ENCODE measurements around the gene DEPDC1. TPM values are rescaled to one million over a fixed set of nuclear protein-coding genes. Genes with fewer than 3 reads are reported as not detected.

The DEPDC1 gene
- total RNA-seq, 1 experiment from 2014 or later: 74.0 TPM

DNA sequence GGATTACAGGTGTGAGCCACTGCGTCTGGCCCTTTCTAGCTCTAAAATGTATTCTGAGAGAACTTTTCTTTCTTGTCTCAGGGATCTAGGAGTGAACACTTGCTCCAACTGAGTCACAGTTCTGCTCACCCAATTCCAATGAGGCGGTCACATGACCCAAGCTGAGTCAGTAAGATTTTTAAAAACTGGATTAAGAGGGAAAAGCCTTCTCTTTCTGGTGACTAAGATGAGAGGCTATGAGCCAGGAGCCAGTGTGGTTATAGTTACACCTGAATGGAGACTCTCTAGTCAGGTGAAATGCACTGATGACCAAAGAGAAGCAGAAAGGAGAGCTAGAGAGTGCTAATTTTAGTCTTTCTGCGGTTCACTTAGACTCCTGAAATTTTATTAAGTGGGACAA lies 9.5 kb upstream of the DEPDC1 start:
- Histone ChIP-seq H2AFZ (no peak overlapping the region), H3K4me1 (replicated peaks; ENCODE audit: insufficient read depth) (no peaks in the 10 kb centered on the region), H3K79me2 (ENCODE audit: low read depth) (no peaks in the 10 kb centered on the region), H3F3A (ENCODE audit: insufficient read depth, low read depth) (no peaks in the 10 kb centered on the region), H3K9me3 (ENCODE audit: insufficient read depth, low read depth) (no peaks in the 10 kb centered on the region), H3K27ac (no peak overlapping the region), H3K4me2 (no peak overlapping the region), H4K20me1 (ENCODE audit: insufficient read depth) (no peaks in the 10 kb centered on the region), H3K9me2 (ENCODE audit: insufficient read depth) (no peaks in the 10 kb centered on the region), H3K4me3 (no peak overlapping the region), H3K36me3 (ENCODE audit: low read depth) (no peaks in the 10 kb centered on the region), H3K27me3 (ENCODE audit: insufficient read depth, low read depth) (no peaks in the 10 kb centered on the region)
- POLR2A ChIA-PET (ENCODE audit: unreplicated experiment): interaction anchor here (0.6 kb wide), 1 partner anchor 40 kb away, joined by 12 read pairs; no protein-coding TSS in a partner anchor
- DNase-seq: no peak
- no TSS peak for BruUV-seq (replicated peaks)
- intact Hi-C loops (cut with micrococcal nuclease; ENCODE audit: unreplicated experiment): no loop called here
- TF ChIP-seq EZH2 (IDR thresholded peaks at IDR 0.05; ENCODE audit: low read depth): no peak
- CTCF ChIA-PET: no interaction called here

DNA sequence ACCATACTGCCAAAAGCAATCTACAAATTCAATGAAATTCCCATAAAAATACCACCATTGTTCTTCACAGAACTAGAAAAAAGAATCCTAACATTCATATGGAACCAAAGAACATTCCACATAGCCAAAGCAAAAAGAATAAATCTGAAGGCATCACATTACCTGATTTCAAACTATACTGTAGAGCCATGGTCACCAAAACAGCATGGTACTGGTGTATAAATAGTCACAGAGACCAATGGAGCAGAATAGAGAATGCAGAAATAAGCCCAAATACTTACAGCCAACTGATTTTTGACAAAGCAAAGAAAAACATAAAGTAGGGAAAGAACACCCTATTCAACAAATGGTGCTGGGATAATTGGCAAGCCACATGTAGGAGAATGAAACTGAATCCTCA lies 6.2 kb upstream of the DEPDC1 start:
- Histone ChIP-seq H3K9me2 (ENCODE audit: insufficient read depth) (no peaks in the 10 kb centered on the region), H3K4me1 (replicated peaks; ENCODE audit: insufficient read depth) (no peaks in the 10 kb centered on the region), H3K27me3 (ENCODE audit: insufficient read depth, low read depth) (no peaks in the 10 kb centered on the region), H3K27ac (no peak overlapping the region), H3F3A (ENCODE audit: insufficient read depth, low read depth) (no peaks in the 10 kb centered on the region), H3K36me3 (ENCODE audit: low read depth) (no peaks in the 10 kb centered on the region), H2AFZ (no peak overlapping the region), H3K4me3 (no peak overlapping the region), H3K9me3 (ENCODE audit: insufficient read depth, low read depth) (no peaks in the 10 kb centered on the region), H3K4me2 (no peak overlapping the region), H3K79me2 (ENCODE audit: low read depth) (no peaks in the 10 kb centered on the region), H4K20me1 (ENCODE audit: insufficient read depth) (no peaks in the 10 kb centered on the region)
- TF ChIP-seq EZH2 (IDR thresholded peaks at IDR 0.05; ENCODE audit: low read depth): no peak
- TF ChIP-seq, protein P1, sequence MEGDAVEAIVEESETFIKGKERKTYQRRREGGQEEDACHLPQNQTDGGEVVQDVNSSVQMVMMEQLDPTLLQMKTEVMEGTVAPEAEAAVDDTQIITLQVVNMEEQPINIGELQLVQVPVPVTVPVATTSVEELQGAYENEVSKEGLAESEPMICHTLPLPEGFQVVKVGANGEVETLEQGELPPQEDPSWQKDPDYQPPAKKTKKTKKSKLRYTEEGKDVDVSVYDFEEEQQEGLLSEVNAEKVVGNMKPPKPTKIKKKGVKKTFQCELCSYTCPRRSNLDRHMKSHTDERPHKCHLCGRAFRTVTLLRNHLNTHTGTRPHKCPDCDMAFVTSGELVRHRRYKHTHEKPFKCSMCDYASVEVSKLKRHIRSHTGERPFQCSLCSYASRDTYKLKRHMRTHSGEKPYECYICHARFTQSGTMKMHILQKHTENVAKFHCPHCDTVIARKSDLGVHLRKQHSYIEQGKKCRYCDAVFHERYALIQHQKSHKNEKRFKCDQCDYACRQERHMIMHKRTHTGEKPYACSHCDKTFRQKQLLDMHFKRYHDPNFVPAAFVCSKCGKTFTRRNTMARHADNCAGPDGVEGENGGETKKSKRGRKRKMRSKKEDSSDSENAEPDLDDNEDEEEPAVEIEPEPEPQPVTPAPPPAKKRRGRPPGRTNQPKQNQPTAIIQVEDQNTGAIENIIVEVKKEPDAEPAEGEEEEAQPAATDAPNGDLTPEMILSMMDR (conservative IDR thresholded peaks at IDR 0.05): no peak
- intact Hi-C loops (cut with micrococcal nuclease; ENCODE audit: unreplicated experiment): no loop called here
- no peak for DNase-seq
- POLR2A ChIA-PET (ENCODE audit: unreplicated experiment): no interaction called here
- CTCF ChIA-PET: no interaction called here
- BruUV-seq (replicated peaks): no TSS peak

DNA sequence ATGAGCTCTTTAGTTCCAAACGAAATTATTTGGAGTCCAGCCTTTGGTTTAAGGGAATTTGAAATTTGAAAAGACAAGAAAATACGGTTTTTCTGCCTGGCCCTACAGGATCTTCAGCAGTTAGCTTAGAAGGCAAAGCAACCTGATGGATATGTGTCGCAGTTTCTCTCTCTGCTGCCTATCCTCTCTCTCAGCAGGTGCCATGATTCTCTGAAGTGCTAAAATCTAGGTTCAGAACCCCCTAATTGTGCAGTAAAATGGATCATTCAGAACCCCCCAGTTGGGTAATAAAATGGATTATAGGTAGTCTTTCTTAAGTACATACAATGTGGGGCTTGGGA lies 446 bp upstream of the DEPDC1 start:
- ChIA-PET POLR2A (ENCODE audit: unreplicated experiment) (interaction anchor here (0.6 to 0.7 kb wide), 3 partner anchors 9 to 299 kb away, joined by 3 to 6 read pairs (median 5); no protein-coding TSS in a partner anchor), CTCF (interaction anchor here (0.5 kb wide), 1 partner anchor 8 kb away, joined by 5 read pairs; no protein-coding TSS in a partner anchor)
- H3K27me3 ChIP-seq (ENCODE audit: insufficient read depth, low read depth): no peaks in the 10 kb centered on the region
- peak overlapping the region; percentile 99 for H2AFZ ChIP-seq
- peaks cover 20% of the 10 kb centered on the region for H3K4me1 ChIP-seq (replicated peaks; ENCODE audit: insufficient read depth)
- peaks cover 9% of the 10 kb centered on the region; the same call in 1 of the 2 replicates for H3K36me3 ChIP-seq (ENCODE audit: low read depth)
- H4K20me1 ChIP-seq (ENCODE audit: insufficient read depth): no peaks in the 10 kb centered on the region
- TSS peak; percentile 44 for BruUV-seq (replicated peaks)
- no peaks in the 10 kb centered on the region for H3F3A ChIP-seq (ENCODE audit: insufficient read depth, low read depth)
- H3K9me3 ChIP-seq (ENCODE audit: insufficient read depth, low read depth): no peaks in the 10 kb centered on the region
- intact Hi-C loops (cut with micrococcal nuclease; ENCODE audit: unreplicated experiment): no loop called here
- TF ChIP-seq, protein P1 (conservative IDR thresholded peaks at IDR 0.05): no peak
- TF ChIP-seq EZH2 (IDR thresholded peaks at IDR 0.05; ENCODE audit: low read depth): no peak
- H3K9me2 ChIP-seq (ENCODE audit: insufficient read depth): no peaks in the 10 kb centered on the region
- no peak overlapping the region for H3K27ac ChIP-seq
- H3K4me2 ChIP-seq: peak overlapping the region; percentile 93
- H3K4me3 ChIP-seq: peak overlapping the region; percentile 90
- no peak for DNase-seq
- peaks cover 44% of the 10 kb centered on the region for H3K79me2 ChIP-seq (ENCODE audit: low read depth)
